Liver (tissue), 3 donors: ENCODE results near the gene SNX20.

ENCODE experiments used
- EGR1 ChIP-seq, 2 donors: IDR thresholded peaks; 2 replicates each; pipeline ENCODE4 v1.6.1; 2016 to 2018; ENCODE audit warnings: antibody characterized with exemption in 2 of 2, low read depth in 2 of 2
- GABPA ChIP-seq, 2 donors: IDR thresholded peaks in 1 of 2; conservative IDR thresholded peaks in 1 of 2; 2 replicates each; pipeline ENCODE4 v1.6.1; 2016; ENCODE audit warnings: antibody characterized with exemption in 2 of 2, mild to moderate bottlenecking in 1 of 2, moderate library complexity in 1 of 2
- NR2F2 ChIP-seq: IDR thresholded peaks from 2 replicates; pipeline ENCODE4 v1.6.1; 2016; ENCODE audit warnings: antibody characterized with exemption
- RAD21 ChIP-seq, 2 donors: IDR thresholded peaks; 2 replicates each; pipeline ENCODE4 v1.6.1; 2016; ENCODE audit warnings: antibody characterized with exemption in 2 of 2, mild to moderate bottlenecking in 2 of 2
- YY1 ChIP-seq: IDR thresholded peaks from 2 replicates; pipeline ENCODE4 v1.6.1; 2016; ENCODE audit warnings: antibody characterized with exemption, mild to moderate bottlenecking
- TF ChIP-seq, protein P1 (sequence below): fragments of 150-350 bp; IDR thresholded peaks from 2 replicates; pipeline ENCODE4 v1.5.1; 2017; ENCODE audit warnings: improper control_type of control experiment, low read depth, low read length; ENCODE audit not compliant: missing input control
- TF ChIP-seq, protein P2 (sequence below): IDR thresholded peaks from 2 replicates; pipeline ENCODE4 v1.6.1; 2016; ENCODE audit warnings: antibody characterized with exemption
- TF ChIP-seq, protein P3 (sequence below): IDR thresholded peaks from 2 replicates; pipeline ENCODE4 v1.6.1; 2016; ENCODE audit warnings: antibody characterized with exemption
- donor health status: healthy.
- donor health status: healthy.

DNA sequence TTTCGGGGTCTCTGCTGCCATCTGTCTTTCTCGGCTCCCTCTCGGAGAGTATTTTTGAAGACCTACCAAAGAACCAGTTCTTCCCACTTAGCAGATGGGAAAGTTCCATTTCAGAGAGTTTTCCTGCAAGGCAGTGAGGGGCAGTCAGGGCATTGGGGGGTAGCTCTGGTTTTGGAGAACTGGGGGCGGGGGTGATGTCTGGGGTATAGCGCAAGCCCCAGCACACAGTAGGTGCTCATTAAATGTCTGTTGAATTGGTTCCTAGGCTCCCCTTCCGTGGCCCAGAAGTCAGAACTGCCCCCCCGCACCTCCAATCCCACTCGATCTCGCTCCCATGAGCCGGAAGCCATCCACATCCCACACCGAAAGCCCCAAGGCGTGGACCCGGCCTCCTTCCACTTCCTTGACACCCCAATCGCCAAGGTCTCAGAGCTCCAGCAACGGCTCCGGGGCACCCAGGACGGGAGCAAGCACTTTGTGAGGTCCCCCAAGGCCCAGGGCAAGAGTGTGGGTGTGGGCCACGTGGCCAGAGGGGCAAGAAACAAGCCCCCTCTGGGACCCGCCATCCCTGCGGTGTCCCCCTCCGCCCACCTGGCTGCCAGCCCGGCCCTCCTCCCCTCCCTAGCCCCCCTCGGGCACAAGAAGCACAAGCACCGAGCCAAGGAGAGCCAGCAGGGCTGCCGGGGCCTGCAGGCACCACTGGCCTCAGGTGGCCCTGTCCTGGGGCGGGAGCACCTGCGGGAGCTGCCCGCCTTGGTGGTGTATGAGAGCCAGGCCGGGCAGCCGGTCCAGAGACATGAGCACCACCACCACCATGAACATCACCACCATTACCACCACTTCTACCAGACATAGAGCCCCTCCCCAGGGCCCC, 47.9 kb downstream of the SNX20 start:
- TF ChIP-seq, protein P1, sequence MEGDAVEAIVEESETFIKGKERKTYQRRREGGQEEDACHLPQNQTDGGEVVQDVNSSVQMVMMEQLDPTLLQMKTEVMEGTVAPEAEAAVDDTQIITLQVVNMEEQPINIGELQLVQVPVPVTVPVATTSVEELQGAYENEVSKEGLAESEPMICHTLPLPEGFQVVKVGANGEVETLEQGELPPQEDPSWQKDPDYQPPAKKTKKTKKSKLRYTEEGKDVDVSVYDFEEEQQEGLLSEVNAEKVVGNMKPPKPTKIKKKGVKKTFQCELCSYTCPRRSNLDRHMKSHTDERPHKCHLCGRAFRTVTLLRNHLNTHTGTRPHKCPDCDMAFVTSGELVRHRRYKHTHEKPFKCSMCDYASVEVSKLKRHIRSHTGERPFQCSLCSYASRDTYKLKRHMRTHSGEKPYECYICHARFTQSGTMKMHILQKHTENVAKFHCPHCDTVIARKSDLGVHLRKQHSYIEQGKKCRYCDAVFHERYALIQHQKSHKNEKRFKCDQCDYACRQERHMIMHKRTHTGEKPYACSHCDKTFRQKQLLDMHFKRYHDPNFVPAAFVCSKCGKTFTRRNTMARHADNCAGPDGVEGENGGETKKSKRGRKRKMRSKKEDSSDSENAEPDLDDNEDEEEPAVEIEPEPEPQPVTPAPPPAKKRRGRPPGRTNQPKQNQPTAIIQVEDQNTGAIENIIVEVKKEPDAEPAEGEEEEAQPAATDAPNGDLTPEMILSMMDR, result no peak
- TF ChIP-seq NR2F2 (no peak), YY1 (no peak), EGR1 (IDR thresholded peaks at IDR 0.05; ENCODE audit: low read depth in 2 of 2) (no peak), RAD21 (IDR thresholded peaks at IDR 0.05) (no peak), GABPA (IDR thresholded peaks at IDR 0.05 in 1 of 2, conservative IDR thresholded peaks at IDR 0.05 in 1 of 2) (no peak)
- TF ChIP-seq, protein P2, sequence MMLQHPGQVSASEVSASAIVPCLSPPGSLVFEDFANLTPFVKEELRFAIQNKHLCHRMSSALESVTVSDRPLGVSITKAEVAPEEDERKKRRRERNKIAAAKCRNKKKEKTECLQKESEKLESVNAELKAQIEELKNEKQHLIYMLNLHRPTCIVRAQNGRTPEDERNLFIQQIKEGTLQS, result no peak
- TF ChIP-seq, protein P3, sequence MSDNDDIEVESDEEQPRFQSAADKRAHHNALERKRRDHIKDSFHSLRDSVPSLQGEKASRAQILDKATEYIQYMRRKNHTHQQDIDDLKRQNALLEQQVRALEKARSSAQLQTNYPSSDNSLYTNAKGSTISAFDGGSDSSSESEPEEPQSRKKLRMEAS, result no peak
